HG02571 (cell line): ENCODE measurements around the gene RNU1-4.
"Not testable (repeated sequence)": the region's sequence is repeated elsewhere in the genome, so short reads cannot be mapped to it uniquely, and the experiment has no call there.

Experiments used
- ATAC-seq: cut with Tn5 transposase; IDR thresholded peaks from one replicate; pipeline ENCODE4 v1.9.1; 2021; ENCODE audit warnings: mild to moderate bottlenecking, moderate library complexity; ENCODE audit not compliant: unreplicated experiment

The RNU1-4 gene

GRCh38 chr1:16725439-16726245 lies 14.7 kb upstream of the RNU1-4 start:
- ATAC-seq = not testable (repeated sequence)

- ATAC-seq = no peak
These were observed 12.9 kb upstream of the RNU1-4 start for GRCh38 chr1:16727190-16728111.

GRCh38 chr1:16728243-16728949 lies 11.9 kb upstream of the RNU1-4 start:
- not testable (repeated sequence) for ATAC-seq

GRCh38 chr1:16732254-16732896 lies 7.9 kb upstream of the RNU1-4 start:
- ATAC-seq = not testable (repeated sequence)

GRCh38 chr1:16741230-16741629 lies 914 bp downstream of the RNU1-4 start:
- not testable (repeated sequence) for ATAC-seq

- ATAC-seq = not testable (repeated sequence)
These were observed 7.3 kb downstream of the RNU1-4 start for GRCh38 chr1:16747660-16748059.

GRCh38 chr1:16748710-16749109 lies 8.4 kb downstream of the RNU1-4 start:
- ATAC-seq = not testable (repeated sequence)

GRCh38 chr1:16749910-16750888 lies 9.9 kb downstream of the RNU1-4 start:
- not testable (repeated sequence) for ATAC-seq

GRCh38 chr1:16752770-16753169 lies 12.5 kb downstream of the RNU1-4 start:
- not testable (repeated sequence) for ATAC-seq

GRCh38 chr1:16755385-16755784 lies 15.1 kb downstream of the RNU1-4 start:
- not testable (repeated sequence) for ATAC-seq

- ATAC-seq = not testable (repeated sequence)
These were observed 15.6 kb downstream of the RNU1-4 start for GRCh38 chr1:16755932-16756331.

GRCh38 chr1:16757574-16757973 lies 17.3 kb downstream of the RNU1-4 start:
- not testable (repeated sequence) for ATAC-seq

GRCh38 chr1:16758060-16758459 lies 17.7 kb downstream of the RNU1-4 start:
- ATAC-seq = not testable (repeated sequence)

GRCh38 chr1:16759041-16759493 lies 18.8 kb downstream of the RNU1-4 start:
- not testable (repeated sequence) for ATAC-seq

GRCh38 chr1:16759650-16760455 lies 19.5 kb downstream of the RNU1-4 start:
- not testable (repeated sequence) for ATAC-seq

GRCh38 chr1:16760456-16760765 lies 20.1 kb downstream of the RNU1-4 start:
- ATAC-seq = not testable (repeated sequence)

GRCh38 chr1:16760801-16761200 lies 20.5 kb downstream of the RNU1-4 start:
- ATAC-seq = not testable (repeated sequence)

GRCh38 chr1:16764248-16764819 lies 24.0 kb downstream of the RNU1-4 start:
- not testable (repeated sequence) for ATAC-seq
